Trophoblast cell (in vitro differentiated cells and primary cell): ENCODE measurements around the gene THAP11.

Experiments
- DNase-seq, 2 donors: peaks; one replicate each; pipeline ENCODE4 v3.0.0-alpha.2; 2016
- H2AFZ ChIP-seq: 2 replicates; pipeline ENCODE4 v1.6.1; 2013; ENCODE audit warnings: low read length, moderate library complexity, mild to moderate bottlenecking; ENCODE audit not compliant: insufficient read depth, poor library complexity
- H2AK5ac ChIP-seq: 2 replicates; pipeline ENCODE4 v1.6.1; 2013; ENCODE audit warnings: mild to moderate bottlenecking, low read length
- H2BK120ac ChIP-seq: 2 replicates; pipeline ENCODE4 v1.6.1; 2013; ENCODE audit warnings: low read length, mild to moderate bottlenecking, moderate library complexity; ENCODE audit not compliant: insufficient read depth, poor library complexity
- H2BK12ac ChIP-seq: 2 replicates; pipeline ENCODE4 v1.6.1; 2013; ENCODE audit warnings: mild to moderate bottlenecking, low read length, moderate library complexity
- H2BK5ac ChIP-seq: 2 replicates; pipeline ENCODE4 v1.6.1; 2013; ENCODE audit warnings: low read length, low read depth, moderate library complexity, mild to moderate bottlenecking; ENCODE audit not compliant: poor library complexity
- H3K14ac ChIP-seq: 2 replicates; pipeline ENCODE4 v1.6.1; 2013; ENCODE audit warnings: mild to moderate bottlenecking, low read length
- H3K18ac ChIP-seq: 2 replicates; pipeline ENCODE4 v1.6.1; 2013; ENCODE audit warnings: mild to moderate bottlenecking, low read length
- H3K23ac ChIP-seq: 2 replicates; pipeline ENCODE4 v1.6.1; 2013; ENCODE audit warnings: low read length
- H3K27ac ChIP-seq: 2 replicates; pipeline ENCODE4 v1.5.1; 2013; ENCODE audit warnings: low read depth, mild to moderate bottlenecking, inconsistent platforms, low read length, moderate library complexity
- H3K27me3 ChIP-seq: 2 replicates; pipeline ENCODE4 v1.6.1; 2013; ENCODE audit warnings: inconsistent platforms, mild to moderate bottlenecking, low read length, moderate library complexity; ENCODE audit not compliant: insufficient read depth
- H3K36me3 ChIP-seq, 2 experiments: 1 replicate in 1 of 2; 2 replicates in 1 of 2; pipeline ENCODE4 v1.6.1; 2013; ENCODE audit warnings: low read length in 2 of 2, mild to moderate bottlenecking in 2 of 2, moderate library complexity in 1 of 2; ENCODE audit not compliant: insufficient read depth in 2 of 2, control insufficient read depth in 1 of 2
- H3K4ac ChIP-seq: 2 replicates; pipeline ENCODE4 v1.6.1; 2013; ENCODE audit warnings: low read depth, mild to moderate bottlenecking, low read length, moderate library complexity
- H3K4me1 ChIP-seq, 2 experiments: 1 replicate in 1 of 2; 2 replicates in 1 of 2; pipeline ENCODE4 v1.6.1; 2013; ENCODE audit warnings: low read length in 2 of 2, mild to moderate bottlenecking in 2 of 2, moderate library complexity in 1 of 2; ENCODE audit not compliant: insufficient read depth in 2 of 2, control insufficient read depth in 1 of 2
- H3K4me2 ChIP-seq: 2 replicates; pipeline ENCODE4 v1.6.1; 2013; ENCODE audit warnings: inconsistent platforms, mild to moderate bottlenecking, low read length, moderate library complexity
- H3K4me3 ChIP-seq: 2 replicates; pipeline ENCODE4 v1.5.1; 2013; ENCODE audit warnings: mild to moderate bottlenecking, low read depth, low read length, inconsistent platforms
- H3K79me1 ChIP-seq: one replicate; pipeline ENCODE4 v1.6.1; 2013; ENCODE audit warnings: low read length
- H3K79me2 ChIP-seq: 2 replicates; pipeline ENCODE4 v1.6.1; 2013; ENCODE audit warnings: low read length, mild to moderate bottlenecking; ENCODE audit not compliant: control insufficient read depth, insufficient read depth, poor library complexity
- H3K9ac ChIP-seq: 2 replicates; pipeline ENCODE4 v1.6.1; 2013; ENCODE audit warnings: mild to moderate bottlenecking, low read length
- H3K9me3 ChIP-seq: 2 replicates; pipeline ENCODE4 v1.6.1; 2013; ENCODE audit warnings: low read depth, mild to moderate bottlenecking, control low read depth, inconsistent platforms, low read length; ENCODE audit not compliant: insufficient read depth
- H4K12ac ChIP-seq: 2 replicates; pipeline ENCODE4 v1.6.1; 2013; ENCODE audit warnings: low read depth, mild to moderate bottlenecking, low read length, moderate library complexity
- H4K8ac ChIP-seq: 2 replicates; pipeline ENCODE4 v1.6.1; 2013; ENCODE audit warnings: low read depth, mild to moderate bottlenecking, low read length, moderate library complexity
- H4K91ac ChIP-seq: one replicate; pipeline ENCODE4 v1.6.1; 2013; ENCODE audit warnings: low read depth, mild to moderate bottlenecking, low read length, moderate library complexity
- WGBS: extraction: QIAGEN DNeasy Blood & Tissue Kit; methylation state at CpG from one replicate; pipeline ENCODE4 v1.1.7; 2013; ENCODE audit warnings: missing lambda C conversion rate; ENCODE audit not compliant: insufficient read length, insufficient coverage; ENCODE audit errors: extremely low coverage; 5-methylcytosine and 5-hydroxymethylcytosine counted together

The THAP11 gene

DNA sequence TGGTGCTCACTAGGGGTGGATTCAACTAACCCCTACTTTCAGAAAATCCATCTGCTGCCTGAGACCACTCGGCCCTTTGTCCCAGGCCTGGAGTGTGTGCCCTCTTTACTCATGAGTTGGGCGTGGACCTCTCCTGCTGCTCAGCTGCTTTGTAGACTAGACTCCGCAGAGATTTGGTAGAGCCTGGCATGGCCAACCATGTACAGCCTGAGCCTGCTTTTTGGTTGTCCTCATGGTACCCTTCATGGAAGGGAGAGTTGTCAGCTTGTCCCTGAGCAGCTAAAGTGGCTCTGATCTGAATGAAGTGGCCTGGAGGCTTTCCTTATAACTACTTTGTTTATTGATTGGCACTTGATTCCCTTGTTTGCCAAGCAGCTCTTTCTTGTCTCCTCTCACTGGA lies 32.3 kb downstream of the THAP11 start:
- Histone ChIP-seq H3K9me3 (peaks cover 2% of the 10 kb centered on the region), H3K79me2 (peaks cover 12% of the 10 kb centered on the region), H2BK120ac (no peak overlapping the region), H2BK12ac (no peak overlapping the region), H3K27ac (no peak overlapping the region), H3K27me3 (no peaks in the 10 kb centered on the region), H4K12ac (no peak overlapping the region), H4K8ac (no peak overlapping the region), H3K4me2 (peak overlapping the region; percentile 92), H3K23ac (no peak overlapping the region), H3K4me1 (peaks cover 3 to 8% of the 10 kb centered on the region in 2 experiments), H4K91ac (no peak overlapping the region), H3K4ac (peak overlapping the region; percentile 78), H3K79me1 (peaks cover 4% of the 10 kb centered on the region), H3K4me3 (no peak overlapping the region), H3K14ac (no peak overlapping the region), H3K9ac (no peak overlapping the region), H2AFZ (no peak overlapping the region), H2AK5ac (no peak overlapping the region), H2BK5ac (no peak overlapping the region), H3K36me3 (peaks cover 51 to 64% of the 10 kb centered on the region in 2 experiments), H3K18ac (no peak overlapping the region)
- WGBS, result no CpG with 5 or more reads among the region's 3 CpGs
- DNase-seq, result no peak

- no peak overlapping the region for H2AK5ac ChIP-seq
- no peak for DNase-seq
- H3K18ac ChIP-seq, result no peak overlapping the region
- no peak overlapping the region for H4K12ac ChIP-seq
- H3K9me3 ChIP-seq, result peaks cover 6% of the 10 kb centered on the region
- H3K27ac ChIP-seq, result no peak overlapping the region
- peaks cover 3 to 8% of the 10 kb centered on the region in 2 experiments for H3K4me1 ChIP-seq
- no peak overlapping the region for H2AFZ ChIP-seq
- H2BK12ac ChIP-seq, result no peak overlapping the region
- H4K8ac ChIP-seq, result no peak overlapping the region
- peaks cover 12% of the 10 kb centered on the region for H3K79me2 ChIP-seq
- WGBS, result no CpG with 5 or more reads among the region's 11 CpGs
- H3K4me2 ChIP-seq, result no peak overlapping the region
- H4K91ac ChIP-seq, result no peak overlapping the region
- no peak overlapping the region for H3K23ac ChIP-seq
- H3K27me3 ChIP-seq, result no peaks in the 10 kb centered on the region
- no peak overlapping the region for H3K4me3 ChIP-seq
- H3K36me3 ChIP-seq, result peaks cover 61 to 68% of the 10 kb centered on the region in 2 experiments
- H3K9ac ChIP-seq, result no peak overlapping the region
- no peak overlapping the region for H3K14ac ChIP-seq
- no peak overlapping the region for H3K4ac ChIP-seq
- no peak overlapping the region for H2BK5ac ChIP-seq
- H2BK120ac ChIP-seq, result no peak overlapping the region
- H3K79me1 ChIP-seq, result peaks cover 4% of the 10 kb centered on the region
Observed at GRCh38 chr16:67877064-67877463, 34.9 kb downstream of the THAP11 start.

GRCh38 chr16:67878232-67878631 lies 36.1 kb downstream of the THAP11 start:
- Histone ChIP-seq H3K27me3 (no peaks in the 10 kb centered on the region), H2BK5ac (no peak overlapping the region), H3K79me2 (peaks cover 8% of the 10 kb centered on the region), H3K27ac (no peak overlapping the region), H3K23ac (no peak overlapping the region), H4K8ac (no peak overlapping the region), H2AK5ac (no peak overlapping the region), H2AFZ (no peak overlapping the region), H4K91ac (no peak overlapping the region), H3K79me1 (no peaks in the 10 kb centered on the region), H3K4me3 (no peak overlapping the region), H3K9ac (no peak overlapping the region), H4K12ac (no peak overlapping the region), H3K36me3 (peaks cover 71 to 76% of the 10 kb centered on the region in 2 experiments), H3K4me1 (peaks cover 11 to 15% of the 10 kb centered on the region in 2 experiments), H3K9me3 (peaks cover 6% of the 10 kb centered on the region), H3K18ac (no peak overlapping the region), H3K14ac (no peak overlapping the region), H2BK120ac (no peak overlapping the region), H3K4me2 (no peak overlapping the region), H2BK12ac (no peak overlapping the region), H3K4ac (no peak overlapping the region)
- no CpG with 5 or more reads among the region's 6 CpGs for WGBS
- no peak for DNase-seq

DNA sequence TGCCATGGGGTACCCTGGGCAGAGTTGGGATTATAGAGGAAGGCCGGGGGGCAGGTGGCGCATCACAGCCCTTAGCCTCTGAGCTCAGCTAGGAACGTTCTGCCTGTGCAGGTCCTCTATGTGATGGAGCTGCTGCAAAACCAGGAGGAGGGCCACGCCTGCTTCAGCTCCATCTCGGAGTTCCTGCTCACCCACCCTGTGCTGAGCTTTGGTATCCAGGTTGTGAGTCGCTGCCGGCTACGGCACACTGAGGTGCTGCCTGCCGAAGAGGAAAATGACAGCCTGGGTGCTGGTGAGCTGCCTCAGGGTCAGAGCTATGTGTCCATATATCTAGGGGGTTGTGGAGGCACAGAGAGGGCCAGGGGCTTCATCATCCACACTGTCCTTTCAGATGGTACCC lies 36.7 kb downstream of the THAP11 start:
- Histone ChIP-seq H3K9me3 (peaks cover 6% of the 10 kb centered on the region), H4K8ac (no peak overlapping the region), H3K23ac (no peak overlapping the region), H2BK12ac (no peak overlapping the region), H3K14ac (no peak overlapping the region), H2AK5ac (no peak overlapping the region), H3K4me3 (no peak overlapping the region), H3K4ac (no peak overlapping the region), H3K79me1 (no peaks in the 10 kb centered on the region), H4K12ac (no peak overlapping the region), H2BK5ac (no peak overlapping the region), H2AFZ (no peak overlapping the region), H4K91ac (no peak overlapping the region), H2BK120ac (no peak overlapping the region), H3K4me1 (peaks cover 17 to 19% of the 10 kb centered on the region in 2 experiments), H3K18ac (no peak overlapping the region), H3K36me3 (peaks cover 76 to 80% of the 10 kb centered on the region in 2 experiments), H3K4me2 (no peak overlapping the region), H3K27me3 (no peaks in the 10 kb centered on the region), H3K27ac (no peak overlapping the region), H3K79me2 (peaks cover 4% of the 10 kb centered on the region), H3K9ac (no peak overlapping the region)
- DNase-seq, result no peak
- no CpG with 5 or more reads among the region's 9 CpGs for WGBS
